Measurements from ENCODE around the gene SETD1A. TPM values are rescaled to one million over a fixed set of nuclear protein-coding genes. Genes with fewer than 3 reads are reported as not detected.
A peak's percentile ranks its signal among the peaks of the same experiment; 100 is the strongest.

SETD1A gene
- total RNA-seq, 1 donor from 2014 or later = 3.2 TPM

- H3K27ac Mint-ChIP-seq = peak within 1 kb of the TSS; percentile 100
- peaks cover 17% of the 10 kb centered on the region for H3K27me3 Mint-ChIP-seq (ENCODE audit: insufficient read depth, low read depth)
- Histone ChIP-seq H4K20me1 (ENCODE audit: low read depth) (peaks cover 30% of the 10 kb centered on the region), H3K4me2 (peak within 1 kb of the TSS; percentile 95), H3K4me1 (no peaks in the 10 kb centered on the region), H2AFZ (replicated peaks) (peak within 1 kb of the TSS; percentile 92), H3K4me3 (peak within 1 kb of the TSS; percentile 77), H3K9ac (peak within 1 kb of the TSS; percentile 76), H3K9me3 (ENCODE audit: low read depth) (no peaks in the 10 kb centered on the region), H3K27me3 (no peaks in the 10 kb centered on the region), H3K27ac (peak within 1 kb of the TSS; percentile 88), H3K36me3 (no peaks in the 10 kb centered on the region), H3K79me2 (ENCODE audit: low read depth) (peaks cover 28% of the 10 kb centered on the region), H3F3A (ENCODE audit: low read depth) (peaks cover 5% of the 10 kb centered on the region)
- H3K36me3 Mint-ChIP-seq = peaks cover 2% of the 10 kb centered on the region
- peak within 1 kb of the TSS; percentile 100 for H3K4me3 Mint-ChIP-seq
- peaks cover 21% of the 10 kb centered on the region for H3K4me1 Mint-ChIP-seq
- peak; percentile 89 for DNase-seq (ENCODE audit: low spot score)
- H3K9me3 Mint-ChIP-seq = no peaks in the 10 kb centered on the region
- TF ChIP-seq CTCF (IDR thresholded peaks at IDR 0.05) (no peak), EZH2 (IDR thresholded peaks at IDR 0.05) (no peak), EZH2phosphoT487 (IDR thresholded peaks at IDR 0.05) (no peak)
These were observed 33.9 kb upstream of the SETD1A start, which contains the start of gene FBXL19 for GRCh38 chr16:30923554-30924075. TSS of gene FBXL19 (plus strand) at chr16:30923572. CDS start at chr16:30925755, 2,183 bp downstream.

GRCh38 chr16:30924076-30924912 is 33.3 kb upstream of the SETD1A start:
- Mint-ChIP-seq H3K9me3 (no peaks in the 10 kb centered on the region), H3K27ac (peak overlapping the region; percentile 75), H3K27me3 (ENCODE audit: insufficient read depth, low read depth) (peaks cover 17% of the 10 kb centered on the region), H3K4me1 (peaks cover 21% of the 10 kb centered on the region), H3K4me3 (peak overlapping the region; percentile 83), H3K36me3 (peaks cover 2% of the 10 kb centered on the region)
- Histone ChIP-seq H3F3A (ENCODE audit: low read depth) (peaks cover 5% of the 10 kb centered on the region), H4K20me1 (ENCODE audit: low read depth) (peaks cover 30% of the 10 kb centered on the region), H3K9me3 (ENCODE audit: low read depth) (no peaks in the 10 kb centered on the region), H3K4me2 (peak overlapping the region; percentile 95), H3K27ac (no peak overlapping the region), H2AFZ (replicated peaks) (no peak overlapping the region), H3K79me2 (ENCODE audit: low read depth) (peaks cover 28% of the 10 kb centered on the region), H3K36me3 (no peaks in the 10 kb centered on the region), H3K4me3 (peak overlapping the region; percentile 77), H3K27me3 (no peaks in the 10 kb centered on the region), H3K9ac (peak overlapping the region; percentile 76), H3K4me1 (no peaks in the 10 kb centered on the region)
- TF ChIP-seq EZH2 (IDR thresholded peaks at IDR 0.05) = no peak
- TF ChIP-seq EZH2phosphoT487 (IDR thresholded peaks at IDR 0.05) = no peak
- no peak for TF ChIP-seq CTCF (IDR thresholded peaks at IDR 0.05)
- DNase-seq (ENCODE audit: low spot score) = peak; percentile 62

GRCh38 chr16:30924913-30925631 is 32.5 kb upstream of the SETD1A start:
- no peak overlapping the region for H3K27ac ChIP-seq

More at GRCh38 chr16:30924913-30925631, 32.5 kb upstream of the SETD1A start:
- peaks cover 28% of the 10 kb centered on the region for H3K79me2 ChIP-seq (ENCODE audit: low read depth)
- TF ChIP-seq EZH2phosphoT487 (IDR thresholded peaks at IDR 0.05) (no peak), EZH2 (IDR thresholded peaks at IDR 0.05) (no peak), CTCF (IDR thresholded peaks at IDR 0.05) (no peak)
- H2AFZ ChIP-seq (replicated peaks) = no peak overlapping the region
- H3K36me3 Mint-ChIP-seq = peaks cover 2% of the 10 kb centered on the region
- H3K4me1 ChIP-seq = no peaks in the 10 kb centered on the region
- H3K36me3 ChIP-seq = no peaks in the 10 kb centered on the region
- H3K4me3 Mint-ChIP-seq = peak overlapping the region; percentile 83
- peaks cover 21% of the 10 kb centered on the region for H3K4me1 Mint-ChIP-seq
- H3F3A ChIP-seq (ENCODE audit: low read depth) = peaks cover 5% of the 10 kb centered on the region
- H3K9ac ChIP-seq = peak overlapping the region; percentile 76
- H3K9me3 Mint-ChIP-seq = no peaks in the 10 kb centered on the region
- H3K4me3 ChIP-seq = peak overlapping the region; percentile 77
- peak overlapping the region; percentile 75 for H3K27ac Mint-ChIP-seq
- peak overlapping the region; percentile 95 for H3K4me2 ChIP-seq
- H3K9me3 ChIP-seq (ENCODE audit: low read depth) = no peaks in the 10 kb centered on the region
- no peaks in the 10 kb centered on the region for H3K27me3 ChIP-seq
- H3K27me3 Mint-ChIP-seq (ENCODE audit: insufficient read depth, low read depth) = peaks cover 17% of the 10 kb centered on the region
- peaks cover 30% of the 10 kb centered on the region for H4K20me1 ChIP-seq (ENCODE audit: low read depth)
- no peak for DNase-seq (ENCODE audit: low spot score)
